Cerebellar cortex (tissue), 1 donor: ENCODE measurements around the gene PDZRN3.

Source experiments
- DNase-seq: peaks from one replicate; pipeline ENCODE4 v3.0.0-alpha.2; 2015; ENCODE audit warnings: low spot score

The PDZRN3 gene

GRCh38 chr3:73624821-73625665 lies at the start of gene PDZRN3:
PDZRN3 (minus strand) TSS chr3:73624941.
- no peak for DNase-seq

GRCh38 chr3:73674280-73674679 lies 49.5 kb upstream of the PDZRN3 start:
- no peak for DNase-seq

- no peak for DNase-seq
These were observed 44.5 kb upstream of the PDZRN3 start for GRCh38 chr3:73669260-73669659.

GRCh38 chr3:73668391-73668790 lies 43.6 kb upstream of the PDZRN3 start:
- no peak for DNase-seq

GRCh38 chr3:73667889-73668288 lies 43.1 kb upstream of the PDZRN3 start:
- DNase-seq = no peak

- no peak for DNase-seq
These were observed 40.5 kb upstream of the PDZRN3 start for GRCh38 chr3:73665286-73665685.

- DNase-seq = no peak
These were observed 39.6 kb upstream of the PDZRN3 start for GRCh38 chr3:73664389-73664788.

- no peak for DNase-seq
These were observed 38.8 kb upstream of the PDZRN3 start for GRCh38 chr3:73663495-73663894.

GRCh38 chr3:73661265-73661664 lies 36.5 kb upstream of the PDZRN3 start:
- DNase-seq = no peak

- no peak for DNase-seq
These were observed 33.5 kb upstream of the PDZRN3 start for GRCh38 chr3:73658227-73658626.

GRCh38 chr3:73657186-73657585 lies 32.4 kb upstream of the PDZRN3 start:
- no peak for DNase-seq

- DNase-seq = no peak
These were observed 31.6 kb upstream of the PDZRN3 start for GRCh38 chr3:73656241-73656890.

GRCh38 chr3:73655197-73655596 lies 30.5 kb upstream of the PDZRN3 start:
- no peak for DNase-seq

- DNase-seq = no peak
These were observed 29.1 kb upstream of the PDZRN3 start for GRCh38 chr3:73653877-73654276.

GRCh38 chr3:73653351-73653750 lies 28.6 kb upstream of the PDZRN3 start:
- no peak for DNase-seq

GRCh38 chr3:73652896-73653295 lies 28.2 kb upstream of the PDZRN3 start:
- DNase-seq = no peak

GRCh38 chr3:73637042-73637441 lies 12.3 kb upstream of the PDZRN3 start:
- no peak for DNase-seq

- no peak for DNase-seq
These were observed 10.5 kb upstream of the PDZRN3 start for GRCh38 chr3:73635254-73635653.

- no peak for DNase-seq
These were observed 9.2 kb upstream of the PDZRN3 start for GRCh38 chr3:73633916-73634344.

- DNase-seq = no peak
These were observed 8.7 kb upstream of the PDZRN3 start for GRCh38 chr3:73633453-73633852.

- no peak for DNase-seq
These were observed 1.4 kb upstream of the PDZRN3 start for GRCh38 chr3:73626106-73626505.

GRCh38 chr3:73624017-73624820 lies 522 bp downstream of the PDZRN3 start:
- DNase-seq = no peak

GRCh38 chr3:73623346-73623745 lies 1.4 kb downstream of the PDZRN3 start:
- no peak for DNase-seq
